ENCODE data around the gene PAX1. TPM values are rescaled to one million over a fixed set of nuclear protein-coding genes. Genes with fewer than 3 reads are reported as not detected.

PAX1 gene
- total and polyA plus RNA-seq, 4 donors: 0.06 to 0.30 (median 0.14) TPM

DNA sequence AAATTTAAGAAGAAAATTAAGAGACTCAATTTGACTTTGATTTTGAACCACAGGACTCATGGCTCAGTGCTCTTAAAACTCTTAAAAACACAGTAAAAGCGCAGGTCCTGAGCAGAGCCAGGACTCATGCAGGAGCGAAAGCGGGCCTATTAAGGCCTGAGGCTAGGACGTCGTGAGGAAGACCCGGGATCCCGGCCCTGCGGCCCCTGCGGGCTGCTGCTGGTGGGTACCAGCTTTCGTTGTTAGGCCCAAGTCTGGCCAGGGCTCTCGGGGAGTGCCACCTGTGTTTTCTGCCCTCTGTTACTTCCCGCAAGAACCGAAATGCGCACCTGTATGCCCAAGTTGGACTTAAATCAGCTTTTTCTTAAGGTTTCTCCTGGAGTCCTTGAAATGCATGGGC lies 3.4 kb upstream of the PAX1 start:
- no peaks in the 10 kb centered on the region for H3K9me3 ChIP-seq (ENCODE audit: control insufficient read depth, insufficient read depth, low read length)
- H3K27ac ChIP-seq (ENCODE audit: low read depth, low read length): no peak overlapping the region
- peaks cover 97% of the 10 kb centered on the region for H3K27me3 ChIP-seq (ENCODE audit: control insufficient read depth, insufficient read depth, low read length)
- H3K36me3 ChIP-seq (ENCODE audit: control insufficient read depth, insufficient read depth, low read length): no peaks in the 10 kb centered on the region
- H3K4me1 ChIP-seq (ENCODE audit: control insufficient read depth, insufficient read depth, low read length): peaks cover 40% of the 10 kb centered on the region
- no peak overlapping the region for H3K4me3 ChIP-seq (ENCODE audit: low read depth, low read length)
- DNase-seq (ENCODE audit: low read depth in 4 of 6, low spot score in 6 of 6): no peak
- WGBS (ENCODE audit: insufficient coverage): 32% methylated on average over 14 of the region's 14 CpGs

DNA sequence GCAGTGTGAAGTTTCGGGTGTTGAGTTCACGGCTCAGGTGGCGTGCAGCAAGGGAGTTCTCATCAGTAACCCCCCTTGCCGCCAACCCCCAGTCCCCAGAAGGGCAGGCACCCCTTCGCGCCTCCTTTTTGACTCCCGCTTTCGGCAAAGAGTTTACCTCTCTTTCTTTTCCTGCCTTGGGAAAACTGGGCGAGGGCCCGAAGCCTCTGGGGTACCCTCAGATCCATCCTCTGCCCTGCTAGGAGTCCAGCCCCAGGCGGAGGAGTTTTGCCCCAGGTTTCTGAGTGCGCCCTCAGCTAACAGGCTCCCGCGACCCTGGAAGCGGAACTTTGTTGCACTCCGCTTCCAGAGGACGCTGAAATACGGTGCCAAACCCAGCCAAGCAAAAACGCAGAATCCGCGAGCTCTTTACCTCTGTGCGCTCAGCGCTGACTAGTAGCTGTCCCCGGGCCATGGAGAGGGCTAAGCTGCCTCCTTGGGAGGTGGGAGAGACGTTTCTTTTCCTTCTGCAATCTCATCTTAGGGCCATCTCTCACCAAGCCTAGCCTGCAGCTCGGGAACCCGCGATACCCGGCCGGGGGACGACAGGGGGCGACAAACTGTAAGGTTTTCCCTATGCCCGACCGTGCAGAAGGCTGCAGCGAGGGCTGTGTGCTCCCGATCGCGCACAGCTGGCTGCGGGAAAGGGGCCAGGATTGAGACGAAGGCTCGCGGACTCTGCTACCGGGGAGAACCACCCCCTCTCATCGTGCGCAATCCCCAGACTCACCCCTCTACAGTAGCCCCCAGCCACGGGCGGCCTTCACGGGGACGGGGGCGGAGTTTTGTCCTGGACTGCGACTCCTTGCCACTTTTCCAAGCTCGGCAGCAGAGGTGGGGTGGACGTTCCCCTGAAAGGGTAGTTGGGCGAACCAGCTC lies 2.7 kb upstream of the PAX1 start:
- Histone ChIP-seq H3K27me3 (ENCODE audit: control insufficient read depth, insufficient read depth, low read length) (peaks cover 98% of the 10 kb centered on the region), H3K36me3 (ENCODE audit: control insufficient read depth, insufficient read depth, low read length) (no peaks in the 10 kb centered on the region), H3K27ac (ENCODE audit: low read depth, low read length) (no peak overlapping the region), H3K4me3 (ENCODE audit: low read depth, low read length) (peak overlapping the region; percentile 24), H3K9me3 (ENCODE audit: control insufficient read depth, insufficient read depth, low read length) (no peaks in the 10 kb centered on the region), H3K4me1 (ENCODE audit: control insufficient read depth, insufficient read depth, low read length) (peaks cover 40% of the 10 kb centered on the region)
- WGBS (ENCODE audit: insufficient coverage): 4% methylated on average over 48 of the region's 54 CpGs
- DNase-seq (ENCODE audit: low read depth in 4 of 6, low spot score in 6 of 6): peak in 5 of 6 donors; percentile 50 to 92 (median 63)

GRCh38 chr20:21703717-21704407 lies 1.6 kb upstream of the PAX1 start:
- H3K27me3 ChIP-seq (ENCODE audit: control insufficient read depth, insufficient read depth, low read length): peaks cover 98% of the 10 kb centered on the region
- DNase-seq (ENCODE audit: low read depth in 4 of 6, low spot score in 6 of 6): no peak
- no peak overlapping the region for H3K27ac ChIP-seq (ENCODE audit: low read depth, low read length)
- WGBS (ENCODE audit: insufficient coverage): 7% methylated on average over 19 of the region's 22 CpGs
- H3K4me3 ChIP-seq (ENCODE audit: low read depth, low read length): no peak overlapping the region
- H3K9me3 ChIP-seq (ENCODE audit: control insufficient read depth, insufficient read depth, low read length): no peaks in the 10 kb centered on the region
- no peaks in the 10 kb centered on the region for H3K36me3 ChIP-seq (ENCODE audit: control insufficient read depth, insufficient read depth, low read length)
- H3K4me1 ChIP-seq (ENCODE audit: control insufficient read depth, insufficient read depth, low read length): peaks cover 45% of the 10 kb centered on the region

- Histone ChIP-seq H3K36me3 (ENCODE audit: control insufficient read depth, insufficient read depth, low read length) (no peaks in the 10 kb centered on the region), H3K4me3 (ENCODE audit: low read depth, low read length) (no peak overlapping the region)
- DNase-seq (ENCODE audit: low read depth in 4 of 6, low spot score in 6 of 6): no peak
Observed at GRCh38 chr20:21704408-21705385, 767 bp upstream of the PAX1 start.

DNA sequence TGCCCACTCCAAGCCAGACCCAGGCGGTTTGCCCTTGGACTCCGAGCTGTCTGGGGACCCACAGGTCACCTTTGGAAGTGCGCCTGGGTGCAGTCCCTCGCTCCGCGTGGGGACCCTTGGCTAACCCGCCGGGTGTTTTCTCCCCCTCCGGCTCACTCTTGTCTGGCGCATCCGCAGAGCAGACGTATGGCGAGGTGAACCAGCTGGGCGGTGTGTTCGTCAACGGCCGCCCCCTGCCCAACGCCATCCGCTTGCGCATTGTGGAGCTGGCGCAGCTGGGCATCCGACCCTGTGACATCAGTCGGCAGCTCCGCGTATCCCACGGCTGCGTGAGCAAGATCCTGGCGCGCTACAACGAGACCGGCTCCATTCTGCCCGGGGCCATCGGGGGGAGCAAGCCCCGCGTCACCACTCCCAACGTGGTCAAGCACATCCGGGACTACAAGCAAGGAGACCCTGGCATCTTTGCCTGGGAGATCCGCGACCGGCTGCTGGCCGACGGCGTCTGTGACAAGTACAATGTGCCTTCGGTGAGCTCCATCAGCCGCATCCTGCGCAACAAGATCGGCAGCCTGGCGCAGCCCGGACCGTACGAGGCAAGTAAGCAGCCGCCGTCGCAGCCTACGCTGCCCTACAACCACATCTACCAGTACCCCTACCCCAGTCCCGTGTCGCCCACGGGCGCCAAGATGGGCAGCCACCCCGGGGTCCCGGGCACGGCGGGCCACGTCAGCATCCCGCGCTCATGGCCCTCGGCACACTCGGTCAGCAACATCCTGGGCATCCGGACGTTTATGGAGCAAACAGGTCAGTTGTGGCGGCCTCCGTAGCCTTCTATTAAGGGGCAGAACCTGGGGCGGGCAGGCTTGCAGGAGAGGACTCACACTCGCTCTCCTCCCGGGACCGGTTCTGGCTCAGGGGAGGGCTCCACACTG lies 1.1 kb downstream of the PAX1 start:
- Histone ChIP-seq H3K27ac (ENCODE audit: low read depth, low read length) (no peak overlapping the region), H3K27me3 (ENCODE audit: control insufficient read depth, insufficient read depth, low read length) (peaks cover 98% of the 10 kb centered on the region), H3K4me3 (ENCODE audit: low read depth, low read length) (no peak overlapping the region), H3K9me3 (ENCODE audit: control insufficient read depth, insufficient read depth, low read length) (no peaks in the 10 kb centered on the region), H3K4me1 (ENCODE audit: control insufficient read depth, insufficient read depth, low read length) (peaks cover 40% of the 10 kb centered on the region), H3K36me3 (ENCODE audit: control insufficient read depth, insufficient read depth, low read length) (no peaks in the 10 kb centered on the region)
- 1% methylated on average over 76 of the region's 76 CpGs for WGBS (ENCODE audit: insufficient coverage)
- no peak for DNase-seq (ENCODE audit: low read depth in 4 of 6, low spot score in 6 of 6)

More at GRCh38 chr20:21704408-21705385, 767 bp upstream of the PAX1 start:
- peaks cover 45% of the 10 kb centered on the region for H3K4me1 ChIP-seq (ENCODE audit: control insufficient read depth, insufficient read depth, low read length)
- no peaks in the 10 kb centered on the region for H3K9me3 ChIP-seq (ENCODE audit: control insufficient read depth, insufficient read depth, low read length)
- no peak overlapping the region for H3K27ac ChIP-seq (ENCODE audit: low read depth, low read length)
- WGBS (ENCODE audit: insufficient coverage): 6% methylated on average over 5 of the region's 31 CpGs
- H3K27me3 ChIP-seq (ENCODE audit: control insufficient read depth, insufficient read depth, low read length): peaks cover 98% of the 10 kb centered on the region

DNA sequence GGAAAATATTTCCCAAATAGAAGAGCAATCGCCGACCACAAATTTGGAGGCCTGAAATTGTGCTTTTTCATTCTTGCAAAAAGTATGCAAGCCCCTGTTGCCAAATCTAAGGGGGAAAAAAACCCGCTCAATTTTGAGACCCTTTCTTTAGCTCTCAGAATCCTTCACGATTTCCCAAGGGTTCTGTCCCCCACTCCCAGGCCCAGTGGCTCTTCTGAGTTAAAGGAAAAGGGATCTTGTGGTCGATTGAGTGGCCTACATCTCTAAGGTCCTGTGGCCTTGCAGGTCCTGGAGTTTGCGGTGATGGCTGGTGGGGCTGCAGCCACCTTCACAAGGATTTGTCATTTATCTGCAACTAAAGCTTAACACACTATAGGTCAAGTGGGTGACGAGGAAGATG lies 1.8 kb downstream of the PAX1 start:
- no peak for DNase-seq (ENCODE audit: low read depth in 4 of 6, low spot score in 6 of 6)
- peaks cover 96% of the 10 kb centered on the region for H3K27me3 ChIP-seq (ENCODE audit: control insufficient read depth, insufficient read depth, low read length)
- no peaks in the 10 kb centered on the region for H3K36me3 ChIP-seq (ENCODE audit: control insufficient read depth, insufficient read depth, low read length)
- peaks cover 38% of the 10 kb centered on the region for H3K4me1 ChIP-seq (ENCODE audit: control insufficient read depth, insufficient read depth, low read length)
- no peak overlapping the region for H3K4me3 ChIP-seq (ENCODE audit: low read depth, low read length)
- 17% methylated on average over 1 of the region's 7 CpGs for WGBS (ENCODE audit: insufficient coverage)
- H3K9me3 ChIP-seq (ENCODE audit: control insufficient read depth, insufficient read depth, low read length): no peaks in the 10 kb centered on the region
- H3K27ac ChIP-seq (ENCODE audit: low read depth, low read length): no peak overlapping the region

- 11% methylated on average over 31 of the region's 33 CpGs for WGBS (ENCODE audit: insufficient coverage)
- Histone ChIP-seq H3K36me3 (ENCODE audit: control insufficient read depth, insufficient read depth, low read length) (no peaks in the 10 kb centered on the region), H3K9me3 (ENCODE audit: control insufficient read depth, insufficient read depth, low read length) (no peaks in the 10 kb centered on the region), H3K27me3 (ENCODE audit: control insufficient read depth, insufficient read depth, low read length) (peaks cover 96% of the 10 kb centered on the region), H3K4me1 (ENCODE audit: control insufficient read depth, insufficient read depth, low read length) (peaks cover 29% of the 10 kb centered on the region), H3K4me3 (ENCODE audit: low read depth, low read length) (no peak overlapping the region), H3K27ac (ENCODE audit: low read depth, low read length) (no peak overlapping the region)
- no peak for DNase-seq (ENCODE audit: low read depth in 4 of 6, low spot score in 6 of 6)
Observed at GRCh38 chr20:21707999-21708737, 2.7 kb downstream of the PAX1 start.
